Activated CD4-positive, alpha-beta T cell treated with anti-CD3 and anti-CD28 coated beads for 36 hours (primary cell): ENCODE measurements around the gene ZCCHC10. TPM values are rescaled to one million over a fixed set of nuclear protein-coding genes. Genes with fewer than 3 reads are reported as not detected.
A peak's percentile ranks its signal among the peaks of the same experiment; 100 is the strongest.
"Not testable (repeated sequence)": the region's sequence is repeated elsewhere in the genome, so short reads cannot be mapped to it uniquely, and the experiment has no call there.

Source experiments
- ATAC-seq: fragments of 200-7000 bp; cut with Tn5 transposase; one replicate; pipeline ENCODE4 v1.10.0; 2021; ENCODE audit warnings: mild to moderate bottlenecking, moderate library complexity
- CTCF ChIA-PET: fragments of 350-600 bp; sonication (Branson Sonifier 250); formaldehyde crosslinking; loops from one replicate; lab custom pipeline; 2021; ENCODE audit warnings: antibody characterized with exemption; lab: Charles Lee
- POLR2A ChIA-PET: fragments of 350-600 bp; sonication (Branson Sonifier 250); formaldehyde crosslinking; loops from one replicate; lab custom pipeline; 2021; ENCODE audit warnings: antibody characterized with exemption, inconsistent platforms; lab: Charles Lee
- DNase-seq: peaks from one replicate; pipeline ENCODE4 v3.0.0-alpha.2; 2020
- H3K27ac Mint-ChIP-seq: one replicate; pipeline ENCODE4 v1.8.0; 2021; ENCODE audit warnings: mixed read lengths
- H3K27me3 Mint-ChIP-seq: one replicate; pipeline ENCODE4 v1.8.0; 2021; ENCODE audit warnings: mixed read lengths
- H3K36me3 Mint-ChIP-seq: one replicate; pipeline ENCODE4 v1.8.0; 2021; ENCODE audit warnings: low read depth, mixed read lengths
- H3K4me1 Mint-ChIP-seq: one replicate; pipeline ENCODE4 v1.8.0; 2021; ENCODE audit warnings: mixed read lengths
- H3K4me3 Mint-ChIP-seq: one replicate; pipeline ENCODE4 v1.8.0; 2021; ENCODE audit warnings: mild to moderate bottlenecking, moderate library complexity, mixed read lengths
- H3K9me3 Mint-ChIP-seq: one replicate; pipeline ENCODE4 v1.8.0; 2021; ENCODE audit warnings: low read depth, mixed read lengths
- intact Hi-C, 2 experiments: fragments of 100-400 bp; cut with DNase I in 1 of 2; cut with micrococcal nuclease in 1 of 2; formaldehyde crosslinking; loops; one replicate each; pipeline versions ENCODE4 v1.14.2 to v1.15.1; 2022 to 2024; cut with DNase I, micrococcal nuclease
- total RNA-seq, 2 experiments: library from RNA; stranded (reverse); gene quantifications; one replicate each; pipeline ENCODE4 v1.2.3, GENCODE V29; 2021

ZCCHC10 gene
- total RNA-seq, 2 experiments from 2014 or later = 25.7 to 32.2 TPM

DNA sequence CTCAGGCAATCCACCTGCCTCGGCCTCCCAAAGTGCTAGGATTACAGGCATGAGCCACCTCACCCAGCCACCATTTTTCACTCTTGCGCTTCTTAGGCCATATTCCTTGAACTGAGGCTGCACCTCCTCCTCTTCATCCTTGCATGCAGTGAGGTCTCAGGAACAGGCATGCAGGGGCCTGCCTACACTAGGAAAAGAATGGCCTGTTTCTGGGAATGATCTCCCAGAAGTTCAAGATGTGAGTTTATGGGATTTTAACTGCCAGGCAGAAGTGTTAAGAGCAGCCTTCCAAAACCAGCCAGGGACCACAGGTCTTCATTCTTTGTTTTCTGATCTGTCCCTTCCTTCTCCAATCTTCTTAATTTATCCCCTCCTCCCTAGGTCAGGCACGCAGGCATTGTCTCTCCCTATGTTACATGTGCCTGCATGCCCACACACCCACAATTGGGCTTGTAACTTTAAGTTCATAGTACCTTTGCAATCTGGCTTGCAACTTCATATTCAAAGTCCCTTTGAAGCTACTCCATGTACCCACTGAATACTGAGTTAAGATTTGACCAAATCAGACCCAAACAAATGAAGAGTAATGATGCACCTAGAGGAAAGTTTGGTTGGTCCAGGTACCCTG lies 14.9 kb upstream of the ZCCHC10 start:
- Mint-ChIP-seq H3K4me1 (peaks cover 3% of the 10 kb centered on the region), H3K4me3 (no peak overlapping the region), H3K9me3 (no peaks in the 10 kb centered on the region), H3K27ac (no peak overlapping the region), H3K27me3 (peaks cover 2% of the 10 kb centered on the region), H3K36me3 (no peaks in the 10 kb centered on the region)
- ChIA-PET CTCF (no interaction called here), POLR2A (no interaction called here)
- intact Hi-C loops = no loop called here
- DNase-seq (no peak), ATAC-seq (no peak)

GRCh38 chr5:133036677-133037076 lies 10.3 kb upstream of the ZCCHC10 start:
- H3K27me3 Mint-ChIP-seq = peaks cover 11% of the 10 kb centered on the region
- CTCF ChIA-PET, DNase-seq, H3K27ac Mint-ChIP-seq, H3K4me3 Mint-ChIP-seq, ATAC-seq, H3K4me1 Mint-ChIP-seq, POLR2A ChIA-PET, intact Hi-C loops, H3K36me3 Mint-ChIP-seq, H3K9me3 Mint-ChIP-seq: not testable (repeated sequence)

- ChIA-PET POLR2A (interaction anchor here (0.7 kb wide), 2 partner anchors 10 to 943 kb away, joined by 3 to 5 read pairs; no protein-coding TSS in a partner anchor), CTCF (no interaction called here)
- DNase-seq = no peak
- H3K36me3 Mint-ChIP-seq = no peaks in the 10 kb centered on the region
- no peak for ATAC-seq
- peaks cover 11% of the 10 kb centered on the region for H3K27me3 Mint-ChIP-seq
- no peak overlapping the region for H3K4me3 Mint-ChIP-seq
- H3K4me1 Mint-ChIP-seq = no peaks in the 10 kb centered on the region
- H3K27ac Mint-ChIP-seq = no peak overlapping the region
- H3K9me3 Mint-ChIP-seq = no peaks in the 10 kb centered on the region
- intact Hi-C loops = no loop called here
Observed at GRCh38 chr5:133035224-133035623, 8.9 kb upstream of the ZCCHC10 start.

DNA sequence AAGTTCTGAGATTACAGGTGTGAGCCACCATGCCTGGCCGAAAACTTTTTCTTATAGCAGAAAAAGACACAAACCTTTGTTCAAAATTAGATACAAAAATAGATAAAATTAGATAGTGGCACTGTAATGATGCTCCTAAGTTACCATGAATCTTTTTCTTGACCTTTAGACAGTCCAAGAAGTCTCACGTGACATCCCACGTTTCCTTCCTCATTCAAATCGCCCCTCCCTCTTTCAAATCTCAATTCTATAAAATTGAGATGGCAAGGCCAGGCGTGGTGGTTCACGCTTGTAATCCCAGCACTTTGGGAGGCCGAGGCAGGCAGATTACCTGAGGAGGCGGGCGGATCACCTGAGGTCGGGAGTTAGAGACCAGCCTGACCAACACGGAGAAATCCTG lies 7.7 kb upstream of the ZCCHC10 start:
- Mint-ChIP-seq H3K27ac (no peak overlapping the region), H3K4me3 (no peak overlapping the region), H3K27me3 (peaks cover 11% of the 10 kb centered on the region), H3K36me3 (no peaks in the 10 kb centered on the region), H3K9me3 (no peaks in the 10 kb centered on the region), H3K4me1 (no peaks in the 10 kb centered on the region)
- ChIA-PET CTCF (no interaction called here), POLR2A (no interaction called here)
- intact Hi-C loops = no loop called here
- DNase-seq (no peak), ATAC-seq (no peak)

- Mint-ChIP-seq H3K4me3 (no peak overlapping the region), H3K4me1 (no peaks in the 10 kb centered on the region), H3K27ac (no peak overlapping the region), H3K36me3 (no peaks in the 10 kb centered on the region), H3K9me3 (no peaks in the 10 kb centered on the region), H3K27me3 (peaks cover 11% of the 10 kb centered on the region)
- ChIA-PET POLR2A (no interaction called here), CTCF (interaction anchor here (0.6 kb wide), 1 partner anchor 77 kb away, joined by 3 read pairs; no protein-coding TSS in a partner anchor)
- intact Hi-C loops = no loop called here
- ATAC-seq (peak; percentile 33), DNase-seq (no peak)
Observed at GRCh38 chr5:133032852-133033742, 6.7 kb upstream of the ZCCHC10 start.

- CTCF ChIA-PET = no interaction called here
- POLR2A ChIA-PET = no interaction called here
- no peak for ATAC-seq
Observed at GRCh38 chr5:133030343-133031005, 4.1 kb upstream of the ZCCHC10 start.

DNA sequence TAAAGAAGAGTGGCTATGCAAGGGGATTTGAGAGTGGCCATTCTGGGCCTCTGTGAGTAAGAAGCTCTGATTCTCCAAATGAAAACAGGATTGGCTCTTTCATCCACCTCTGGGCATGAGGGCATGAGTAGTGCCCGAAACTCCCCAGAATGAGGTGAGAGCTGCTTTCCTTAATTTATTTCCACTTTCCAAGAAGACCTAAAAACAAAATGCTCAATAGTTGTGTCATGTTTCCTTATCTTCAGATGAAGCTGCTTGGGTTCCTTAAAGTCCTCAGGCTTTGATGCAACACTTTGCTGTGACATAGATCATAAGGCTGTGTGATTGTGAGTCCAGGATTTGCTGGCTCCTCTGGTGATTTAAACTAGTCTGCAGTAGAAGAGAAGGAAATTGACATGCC lies 3.1 kb upstream of the ZCCHC10 start:
- DNase-seq = no peak
- peaks cover 4% of the 10 kb centered on the region for H3K36me3 Mint-ChIP-seq
- ChIA-PET CTCF (interaction anchor here (0.6 kb wide), 1 partner anchor 168 kb away, joined by 3 read pairs; no protein-coding TSS in a partner anchor), POLR2A (no interaction called here)
- intact Hi-C loops = no loop called here
- no peak overlapping the region for H3K4me3 Mint-ChIP-seq
- no peak overlapping the region for H3K27ac Mint-ChIP-seq
- peaks cover 5% of the 10 kb centered on the region for H3K27me3 Mint-ChIP-seq
- no peaks in the 10 kb centered on the region for H3K9me3 Mint-ChIP-seq
- no peak for ATAC-seq
- H3K4me1 Mint-ChIP-seq = peaks cover 10% of the 10 kb centered on the region

More at GRCh38 chr5:133030343-133031005, 4.1 kb upstream of the ZCCHC10 start:
- no peak for DNase-seq
- Mint-ChIP-seq H3K27ac (no peak overlapping the region), H3K4me1 (peaks cover 5% of the 10 kb centered on the region), H3K36me3 (peaks cover 3% of the 10 kb centered on the region), H3K9me3 (no peaks in the 10 kb centered on the region), H3K4me3 (no peak overlapping the region), H3K27me3 (peaks cover 8% of the 10 kb centered on the region)
- intact Hi-C loops = no loop called here

DNA sequence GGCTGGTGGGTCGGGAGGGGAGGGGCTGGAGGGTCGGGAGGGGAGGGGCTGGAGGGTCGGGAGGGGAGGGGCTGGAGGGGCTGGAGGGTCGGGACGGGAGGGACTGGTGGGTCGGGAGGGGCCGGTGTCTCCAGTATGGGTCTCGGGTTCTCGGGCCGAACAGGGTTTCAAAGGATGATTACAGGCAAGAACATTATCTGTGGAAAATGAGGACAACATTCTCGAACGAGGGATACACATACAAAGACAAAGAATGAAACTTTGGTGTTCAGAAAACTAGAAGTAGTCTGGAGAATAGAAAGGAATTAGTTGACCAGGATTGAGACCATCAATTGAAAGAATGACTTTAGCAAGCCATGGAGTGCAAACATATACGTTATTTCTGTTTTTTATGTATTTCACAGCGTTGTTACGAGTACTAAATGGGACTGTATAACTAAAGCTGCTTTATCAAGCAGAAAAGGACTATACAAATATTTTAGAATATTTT lies 360 bp upstream of the ZCCHC10 start:
- ChIA-PET CTCF (interaction anchor here (0.6 kb wide), 2 partner anchors 59 to 137 kb away, joined by 4 read pairs; no protein-coding TSS in a partner anchor), POLR2A (interaction anchor here (0.6 kb wide), 1 partner anchor 536 kb away, joined by 5 read pairs; the partner anchor contains the start of gene IRF1)
- Mint-ChIP-seq H3K9me3 (no peaks in the 10 kb centered on the region), H3K27ac (peak overlapping the region; percentile 69), H3K4me3 (peak overlapping the region; percentile 94), H3K36me3 (peaks cover 17% of the 10 kb centered on the region), H3K4me1 (peaks cover 17% of the 10 kb centered on the region), H3K27me3 (no peaks in the 10 kb centered on the region)
- ATAC-seq (no peak), DNase-seq (no peak)
- intact Hi-C loops = loop anchor here (1.0 to 2.0 kb wide), 6 partner anchors 25 to 978 kb away; partner anchors contain the start of genes AFF4 (in 2 of the 2), GDF9 (in 1 of the 2), KIF3A (in 1 of the 2) and UQCRQ (in 1 of the 2)

- POLR2A ChIA-PET = interaction anchor here (0.6 to 1.2 kb wide), 2 partner anchors 19 to 259 kb away, joined by 3 to 5 read pairs; no protein-coding TSS in a partner anchor
- CTCF ChIA-PET, H3K4me3 Mint-ChIP-seq, H3K27me3 Mint-ChIP-seq, intact Hi-C loops, H3K9me3 Mint-ChIP-seq, DNase-seq, H3K27ac Mint-ChIP-seq, H3K4me1 Mint-ChIP-seq, ATAC-seq: not testable (repeated sequence)
- H3K36me3 Mint-ChIP-seq = peaks cover 29% of the 10 kb centered on the region
Observed at GRCh38 chr5:133019471-133019870, 6.9 kb downstream of the ZCCHC10 start.

GRCh38 chr5:133017964-133018363 lies 8.4 kb downstream of the ZCCHC10 start:
- CTCF ChIA-PET = interaction anchor here (1.1 to 1.5 kb wide), 2 partner anchors 13 to 42 kb away, joined by 3 read pairs; no protein-coding TSS in a partner anchor
- H3K36me3 Mint-ChIP-seq = peaks cover 23% of the 10 kb centered on the region
- intact Hi-C loops = no loop called here
- no peak for DNase-seq
- POLR2A ChIA-PET = interaction anchor here (0.7 kb wide), 1 partner anchor 34 kb away, joined by 6 read pairs; no protein-coding TSS in a partner anchor
- no peak overlapping the region for H3K27ac Mint-ChIP-seq
- ATAC-seq = no peak
- H3K4me1 Mint-ChIP-seq = no peaks in the 10 kb centered on the region
- no peaks in the 10 kb centered on the region for H3K27me3 Mint-ChIP-seq
- H3K4me3 Mint-ChIP-seq = no peak overlapping the region
- no peaks in the 10 kb centered on the region for H3K9me3 Mint-ChIP-seq

DNA sequence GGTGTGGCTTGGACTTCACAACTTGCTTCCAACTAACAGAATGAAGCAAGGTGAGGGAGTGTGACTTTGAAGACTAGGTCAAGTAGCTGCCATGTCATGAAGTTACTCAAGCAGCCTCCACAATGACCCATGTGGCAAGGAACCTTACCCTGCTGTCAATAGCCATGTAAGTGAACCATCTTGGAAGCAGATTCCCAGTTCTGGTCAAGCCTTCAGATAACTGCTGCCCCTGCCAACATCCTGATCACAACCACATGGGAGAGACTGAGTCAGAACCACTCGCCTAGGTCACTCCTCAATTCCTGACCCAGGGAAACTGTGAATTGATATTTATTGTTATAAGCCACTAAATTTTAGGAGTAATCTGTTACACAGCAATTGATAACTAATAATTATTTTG lies 10.9 kb downstream of the ZCCHC10 start:
- ATAC-seq (no peak), DNase-seq (no peak)
- H3K9me3 Mint-ChIP-seq = no peaks in the 10 kb centered on the region
- no peak overlapping the region for H3K27ac Mint-ChIP-seq
- no peak overlapping the region for H3K4me3 Mint-ChIP-seq
- ChIA-PET POLR2A (interaction anchor here (0.6 kb wide), 1 partner anchor 957 kb away, joined by 4 read pairs; no protein-coding TSS in a partner anchor), CTCF (no interaction called here)
- no peaks in the 10 kb centered on the region for H3K4me1 Mint-ChIP-seq
- peaks cover 18% of the 10 kb centered on the region for H3K36me3 Mint-ChIP-seq
- intact Hi-C loops = no loop called here
- no peaks in the 10 kb centered on the region for H3K27me3 Mint-ChIP-seq
